Activated effector memory CD4-positive, alpha-beta T cell treated with anti-CD3 and anti-CD28 coated beads, Interleukin-2, amount 50 U/mL, for 16 hours (primary cell): ENCODE measurements around the gene SLC35F5.
"Not testable (repeated sequence)": the region's sequence is repeated elsewhere in the genome, so short reads cannot be mapped to it uniquely, and the experiment has no call there.

Experiments used
- DNase-seq: peaks from one replicate; pipeline ENCODE4 v3.0.0-alpha.2; 2020

The SLC35F5 gene

GRCh38 chr2:113692698-113693428 is 63.6 kb downstream of the SLC35F5 start:
- no peak for DNase-seq

GRCh38 chr2:113690871-113691270 is 65.6 kb downstream of the SLC35F5 start:
- DNase-seq, result not testable (repeated sequence)

GRCh38 chr2:113686537-113686936 is 69.9 kb downstream of the SLC35F5 start:
- DNase-seq, result no peak

- DNase-seq, result no peak
Measured at GRCh38 chr2:113685471-113685870, 71.0 kb downstream of the SLC35F5 start.

- DNase-seq, result no peak
Measured at GRCh38 chr2:113679457-113679856, 77.0 kb downstream of the SLC35F5 start.

GRCh38 chr2:113677330-113677729 is 79.1 kb downstream of the SLC35F5 start:
- DNase-seq, result no peak

- DNase-seq, result no peak
Measured at GRCh38 chr2:113676623-113677266, 79.7 kb downstream of the SLC35F5 start.

GRCh38 chr2:113675875-113676274 is 80.6 kb downstream of the SLC35F5 start:
- no peak for DNase-seq

GRCh38 chr2:113672326-113672932 is 84.0 kb downstream of the SLC35F5 start:
- no peak for DNase-seq

GRCh38 chr2:113669013-113669412 is 87.4 kb downstream of the SLC35F5 start:
- DNase-seq, result not testable (repeated sequence)

GRCh38 chr2:113664761-113665533 is 91.5 kb downstream of the SLC35F5 start:
- DNase-seq, result not testable (repeated sequence)

GRCh38 chr2:113663285-113664060 is 93.0 kb downstream of the SLC35F5 start:
- not testable (repeated sequence) for DNase-seq
